ENCODE results near the gene DYRK3.

Gene DYRK3

DNA sequence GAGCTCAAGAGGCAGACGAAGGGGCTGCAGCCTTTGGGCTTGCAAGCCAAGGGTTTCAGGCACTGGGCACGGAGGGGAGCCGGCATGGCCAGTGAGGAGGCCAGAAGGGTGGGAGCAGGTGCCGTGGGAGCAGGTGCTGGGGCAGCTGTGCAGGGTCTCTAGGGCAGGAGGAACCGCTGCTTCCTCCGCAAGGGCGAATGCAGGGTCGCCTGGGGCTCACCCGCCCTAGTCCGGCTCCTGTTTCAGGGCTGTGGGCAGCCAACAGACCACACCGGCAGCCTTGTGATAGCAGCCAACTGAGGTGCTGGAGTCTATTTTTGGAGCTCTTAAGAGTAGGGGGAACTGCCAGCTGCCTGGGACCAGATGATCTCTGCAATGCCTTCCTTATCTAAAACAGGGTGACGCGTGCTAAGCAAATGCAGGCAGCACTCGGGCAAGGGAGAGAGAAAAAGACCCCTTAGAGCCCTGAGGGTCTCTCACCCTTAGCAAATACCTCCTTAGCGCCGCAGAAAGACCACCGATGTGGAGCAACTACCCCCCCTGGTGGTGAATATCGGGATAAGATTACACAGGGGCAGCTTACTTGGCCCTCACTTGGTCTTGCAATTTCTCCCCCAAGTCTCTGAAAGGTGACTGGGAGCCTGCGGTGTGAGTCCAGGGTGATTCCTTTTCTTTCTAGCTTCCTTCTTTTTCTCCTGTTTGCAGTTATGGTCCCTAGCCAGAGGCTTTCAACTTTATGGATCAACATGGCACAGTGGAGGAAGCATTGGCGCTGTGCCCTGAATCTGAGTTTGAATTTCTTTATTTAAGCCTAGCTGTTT, 28.7 kb downstream of the DYRK3 start:
- Histone ChIP-seq H3K27me3 (ENCODE audit: control insufficient read depth in 1 of 2, insufficient read depth in 2 of 2, low read length in 2 of 2) (no peaks in the 10 kb centered on the region), H3K9ac (ENCODE audit: low read length) (no peak overlapping the region), H3K9me3 (ENCODE audit: low read length) (no peaks in the 10 kb centered on the region), H3K27ac (ENCODE audit: low read depth, low read length) (peak overlapping the region; percentile 24), H3K4me1 (ENCODE audit: insufficient read depth, low read length) (peaks cover 14% of the 10 kb centered on the region), H3K36me3 (ENCODE audit: insufficient read depth, low read length) (no peaks in the 10 kb centered on the region), H3K4me3 (ENCODE audit: low read depth in 1 of 2, low read length in 2 of 2) (peak overlapping the region; percentile 26 to 39)

- no peaks in the 10 kb centered on the region for H3K9me3 ChIP-seq (ENCODE audit: low read length)
- H3K27ac ChIP-seq (ENCODE audit: low read depth, low read length), result no peak overlapping the region
- H3K27me3 ChIP-seq (ENCODE audit: control insufficient read depth in 1 of 2, insufficient read depth in 2 of 2, low read length in 2 of 2), result no peaks in the 10 kb centered on the region
- H3K36me3 ChIP-seq (ENCODE audit: insufficient read depth, low read length), result no peaks in the 10 kb centered on the region
- peaks cover 14% of the 10 kb centered on the region for H3K4me1 ChIP-seq (ENCODE audit: insufficient read depth, low read length)
- no peak overlapping the region for H3K9ac ChIP-seq (ENCODE audit: low read length)
- peak overlapping the region in 1 of 2 donors; percentile 39 for H3K4me3 ChIP-seq (ENCODE audit: low read depth in 1 of 2, low read length in 2 of 2)
Measured at GRCh38 chr1:206664740-206665139, 29.4 kb downstream of the DYRK3 start.

DNA sequence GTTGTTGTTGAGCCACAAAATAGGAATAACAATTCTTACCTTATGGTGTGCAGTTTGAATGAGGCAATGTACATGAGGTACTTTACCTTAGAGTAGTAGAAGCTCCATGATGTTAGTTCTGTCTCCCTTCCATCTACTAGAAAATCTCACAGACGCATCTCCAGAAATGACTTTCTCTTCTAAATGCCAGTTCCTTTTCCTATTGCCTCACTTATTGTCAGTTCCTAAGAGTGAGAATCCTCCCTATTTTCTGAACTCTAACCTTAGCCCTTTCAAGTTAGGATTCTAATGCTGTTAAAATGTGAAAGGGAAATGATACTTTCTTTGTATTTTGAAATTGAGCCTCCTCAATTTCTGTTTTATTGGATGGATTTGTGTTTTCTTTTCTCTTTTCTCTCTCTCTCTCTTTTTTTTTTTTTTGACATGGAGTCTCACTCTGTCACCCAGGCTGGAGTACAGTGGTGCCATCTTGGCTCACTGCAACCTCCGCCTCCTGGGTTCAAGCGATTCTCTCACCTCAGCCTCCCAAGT, 30.8 kb downstream of the DYRK3 start:
- Histone ChIP-seq H3K27ac (ENCODE audit: low read depth, low read length) (no peak overlapping the region), H3K4me3 (ENCODE audit: low read depth in 1 of 2, low read length in 2 of 2) (no peak overlapping the region), H3K9ac (ENCODE audit: low read length) (no peak overlapping the region), H3K27me3 (ENCODE audit: control insufficient read depth in 1 of 2, insufficient read depth in 2 of 2, low read length in 2 of 2) (no peaks in the 10 kb centered on the region), H3K4me1 (ENCODE audit: insufficient read depth, low read length) (peaks cover 14% of the 10 kb centered on the region), H3K9me3 (ENCODE audit: low read length) (no peaks in the 10 kb centered on the region), H3K36me3 (ENCODE audit: insufficient read depth, low read length) (no peaks in the 10 kb centered on the region)

- no peaks in the 10 kb centered on the region for H3K27me3 ChIP-seq (ENCODE audit: control insufficient read depth in 1 of 2, insufficient read depth in 2 of 2, low read length in 2 of 2)
- no peaks in the 10 kb centered on the region for H3K36me3 ChIP-seq (ENCODE audit: insufficient read depth, low read length)
- H3K4me1 ChIP-seq (ENCODE audit: insufficient read depth, low read length), result peaks cover 14% of the 10 kb centered on the region
- no peaks in the 10 kb centered on the region for H3K9me3 ChIP-seq (ENCODE audit: low read length)
- no peak overlapping the region for H3K9ac ChIP-seq (ENCODE audit: low read length)
- H3K27ac ChIP-seq (ENCODE audit: low read depth, low read length), result no peak overlapping the region
- H3K4me3 ChIP-seq (ENCODE audit: low read depth in 1 of 2, low read length in 2 of 2), result no peak overlapping the region
Measured at GRCh38 chr1:206666954-206667665, 31.8 kb downstream of the DYRK3 start.

- Histone ChIP-seq H3K36me3 (ENCODE audit: insufficient read depth, low read length) (no peaks in the 10 kb centered on the region), H3K27ac (ENCODE audit: low read depth, low read length) (no peak overlapping the region), H3K27me3 (ENCODE audit: control insufficient read depth in 1 of 2, insufficient read depth in 2 of 2, low read length in 2 of 2) (no peaks in the 10 kb centered on the region), H3K9me3 (ENCODE audit: low read length) (no peaks in the 10 kb centered on the region), H3K4me3 (ENCODE audit: low read depth in 1 of 2, low read length in 2 of 2) (no peak overlapping the region), H3K9ac (ENCODE audit: low read length) (no peak overlapping the region), H3K4me1 (ENCODE audit: insufficient read depth, low read length) (peaks cover 26% of the 10 kb centered on the region)
Measured at GRCh38 chr1:206668351-206668750, 33.0 kb downstream of the DYRK3 start.

DNA sequence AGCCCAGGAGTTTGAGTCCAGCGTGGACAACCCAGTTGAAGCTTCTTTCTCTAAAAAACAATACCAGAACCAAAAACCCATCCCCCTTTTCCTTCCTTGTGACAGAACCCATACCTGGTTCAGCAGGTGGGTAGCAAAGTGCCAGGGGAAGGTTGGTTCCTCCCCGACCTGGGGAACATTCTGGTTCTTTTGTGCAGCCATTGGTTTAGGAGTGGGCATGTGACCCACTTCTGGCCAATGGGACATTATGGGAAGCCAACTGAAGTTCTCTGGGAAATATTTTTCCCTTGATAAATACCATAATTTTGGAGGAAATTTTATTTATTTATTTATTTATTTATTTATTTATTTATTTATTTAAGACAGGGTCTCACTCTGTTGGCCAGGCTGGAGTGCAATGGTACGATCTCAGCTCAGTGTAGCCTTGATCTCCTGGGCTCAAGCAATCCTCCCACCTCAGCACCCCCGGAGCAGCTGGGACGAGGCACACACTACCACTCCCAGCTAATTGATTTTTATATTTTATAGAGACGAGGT, 33.6 kb downstream of the DYRK3 start:
- no peak overlapping the region for H3K4me3 ChIP-seq (ENCODE audit: low read depth in 1 of 2, low read length in 2 of 2)
- no peak overlapping the region for H3K27ac ChIP-seq (ENCODE audit: low read depth, low read length)
- no peaks in the 10 kb centered on the region for H3K9me3 ChIP-seq (ENCODE audit: low read length)
- H3K9ac ChIP-seq (ENCODE audit: low read length), result no peak overlapping the region
- H3K27me3 ChIP-seq (ENCODE audit: control insufficient read depth in 1 of 2, insufficient read depth in 2 of 2, low read length in 2 of 2), result no peaks in the 10 kb centered on the region
- H3K4me1 ChIP-seq (ENCODE audit: insufficient read depth, low read length), result peaks cover 26% of the 10 kb centered on the region
- no peaks in the 10 kb centered on the region for H3K36me3 ChIP-seq (ENCODE audit: insufficient read depth, low read length)

DNA sequence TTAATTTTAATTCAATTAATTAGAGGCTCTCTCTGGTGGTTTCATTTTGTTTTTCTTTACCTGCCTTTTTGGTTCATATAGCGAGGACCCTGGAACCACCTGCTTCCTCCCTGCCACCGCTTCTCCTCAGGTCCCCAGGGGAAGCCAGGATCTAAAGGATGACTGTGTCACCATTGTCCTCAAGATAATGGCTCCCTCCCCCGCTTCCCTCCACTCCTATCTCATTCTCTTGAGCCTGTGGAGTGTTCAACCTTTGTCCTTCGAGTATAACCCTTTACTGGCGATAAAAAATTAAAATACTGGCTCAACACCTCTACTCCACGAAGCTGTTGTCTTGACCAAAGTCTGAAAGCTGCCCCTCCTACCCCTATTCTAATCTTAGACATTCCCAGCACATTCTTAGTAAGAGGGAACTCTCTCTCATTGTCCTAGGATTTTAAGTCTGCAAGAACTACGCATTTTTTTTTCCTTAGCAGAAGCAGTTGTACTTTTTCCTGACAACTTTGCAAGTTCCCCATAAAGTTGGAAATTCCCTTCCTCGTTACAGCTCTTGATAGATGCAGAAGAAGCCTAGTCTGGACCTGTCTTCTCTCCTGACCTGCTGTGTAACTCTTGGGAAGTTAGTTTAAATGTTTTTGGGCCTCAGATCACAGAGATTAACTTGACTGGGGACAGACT, 36.8 kb downstream of the DYRK3 start:
- H3K27ac ChIP-seq (ENCODE audit: low read depth, low read length), result peak overlapping the region; percentile 4
- no peak overlapping the region for H3K4me3 ChIP-seq (ENCODE audit: low read depth in 1 of 2, low read length in 2 of 2)
- H3K27me3 ChIP-seq (ENCODE audit: control insufficient read depth in 1 of 2, insufficient read depth in 2 of 2, low read length in 2 of 2), result no peaks in the 10 kb centered on the region
- H3K9ac ChIP-seq (ENCODE audit: low read length), result no peak overlapping the region
- H3K4me1 ChIP-seq (ENCODE audit: insufficient read depth, low read length), result peaks cover 38% of the 10 kb centered on the region
- H3K9me3 ChIP-seq (ENCODE audit: low read length), result no peaks in the 10 kb centered on the region
- no peaks in the 10 kb centered on the region for H3K36me3 ChIP-seq (ENCODE audit: insufficient read depth, low read length)

DNA sequence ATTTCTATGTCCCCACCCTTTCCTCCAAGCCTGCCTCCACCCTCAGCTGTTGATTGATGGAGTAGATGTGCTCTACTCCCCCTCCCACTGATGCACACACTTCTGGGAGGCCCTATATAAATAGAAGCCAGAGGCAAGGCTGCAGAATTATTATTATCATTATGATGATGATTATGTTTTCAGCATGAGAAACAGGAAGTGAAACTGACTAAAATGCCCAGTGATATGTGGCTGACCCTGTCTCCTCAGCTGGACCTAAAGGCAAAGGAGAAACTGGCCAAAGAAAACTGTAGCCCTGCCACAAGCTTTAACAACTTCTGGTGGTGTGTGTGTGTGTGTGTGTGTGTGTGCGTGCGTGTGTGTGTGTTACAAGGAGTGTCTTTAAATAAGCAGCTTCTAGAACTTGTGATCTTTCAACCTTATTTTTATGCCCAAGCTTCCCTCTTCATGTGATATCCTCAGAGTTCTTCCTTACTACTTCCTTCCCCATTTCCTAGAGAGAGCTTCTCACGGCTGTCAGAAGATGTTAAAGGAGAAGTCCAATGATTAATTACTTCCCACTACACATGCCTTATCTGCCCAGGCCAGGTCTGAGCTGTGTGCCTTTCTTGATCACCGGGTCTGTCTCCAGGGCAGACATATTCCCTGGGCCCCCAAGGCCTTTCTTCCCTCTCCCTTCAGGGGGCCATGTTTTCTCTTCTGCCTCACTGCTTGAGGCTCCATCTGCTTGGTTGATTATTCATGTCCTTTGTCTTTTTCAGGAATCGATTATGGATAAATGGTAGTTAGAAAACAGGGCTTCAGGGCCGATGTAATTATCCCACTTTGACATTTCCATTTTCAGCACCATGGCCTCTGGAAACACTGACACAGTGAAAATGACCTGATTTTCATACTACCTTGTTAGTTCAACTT, 37.8 kb downstream of the DYRK3 start:
- H3K9me3 ChIP-seq (ENCODE audit: low read length), result no peaks in the 10 kb centered on the region
- no peak overlapping the region for H3K4me3 ChIP-seq (ENCODE audit: low read depth in 1 of 2, low read length in 2 of 2)
- H3K36me3 ChIP-seq (ENCODE audit: insufficient read depth, low read length), result no peaks in the 10 kb centered on the region
- peaks cover 38% of the 10 kb centered on the region for H3K4me1 ChIP-seq (ENCODE audit: insufficient read depth, low read length)
- H3K9ac ChIP-seq (ENCODE audit: low read length), result no peak overlapping the region
- H3K27ac ChIP-seq (ENCODE audit: low read depth, low read length), result peak overlapping the region; percentile 4
- H3K27me3 ChIP-seq (ENCODE audit: control insufficient read depth in 1 of 2, insufficient read depth in 2 of 2, low read length in 2 of 2), result no peaks in the 10 kb centered on the region

DNA sequence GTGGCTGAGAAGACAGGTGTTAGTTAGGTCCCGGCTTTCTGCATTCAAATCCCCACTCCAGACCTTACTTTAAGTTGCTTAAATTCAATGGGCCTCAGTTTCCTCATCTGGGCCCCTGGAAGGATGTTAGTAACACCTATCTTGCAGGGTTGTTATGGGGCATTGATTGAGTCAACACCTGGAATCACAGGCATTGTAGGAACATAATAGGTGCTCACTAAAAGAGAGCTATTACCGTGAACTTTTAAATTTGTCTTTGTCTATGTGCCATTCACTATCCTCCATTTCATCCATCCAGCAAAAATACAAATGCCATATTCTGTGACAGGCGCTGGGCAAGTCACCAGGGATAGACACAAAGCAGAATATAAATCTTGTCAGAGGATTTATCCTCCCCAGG, 38.9 kb downstream of the DYRK3 start:
- no peak overlapping the region for H3K9ac ChIP-seq (ENCODE audit: low read length)
- H3K9me3 ChIP-seq (ENCODE audit: low read length), result no peaks in the 10 kb centered on the region
- H3K36me3 ChIP-seq (ENCODE audit: insufficient read depth, low read length), result no peaks in the 10 kb centered on the region
- no peaks in the 10 kb centered on the region for H3K27me3 ChIP-seq (ENCODE audit: control insufficient read depth in 1 of 2, insufficient read depth in 2 of 2, low read length in 2 of 2)
- H3K4me1 ChIP-seq (ENCODE audit: insufficient read depth, low read length), result peaks cover 38% of the 10 kb centered on the region
- no peak overlapping the region for H3K4me3 ChIP-seq (ENCODE audit: low read depth in 1 of 2, low read length in 2 of 2)
- H3K27ac ChIP-seq (ENCODE audit: low read depth, low read length), result peak overlapping the region; percentile 63

GRCh38 chr1:206674745-206675175, 39.4 kb downstream of the DYRK3 start:
- peaks cover 38% of the 10 kb centered on the region for H3K4me1 ChIP-seq (ENCODE audit: insufficient read depth, low read length)
- H3K4me3 ChIP-seq (ENCODE audit: low read depth in 1 of 2, low read length in 2 of 2), result no peak overlapping the region
- no peaks in the 10 kb centered on the region for H3K27me3 ChIP-seq (ENCODE audit: control insufficient read depth in 1 of 2, insufficient read depth in 2 of 2, low read length in 2 of 2)
- no peaks in the 10 kb centered on the region for H3K36me3 ChIP-seq (ENCODE audit: insufficient read depth, low read length)
- H3K27ac ChIP-seq (ENCODE audit: low read depth, low read length), result peak overlapping the region; percentile 79
- no peak overlapping the region for H3K9ac ChIP-seq (ENCODE audit: low read length)
- H3K9me3 ChIP-seq (ENCODE audit: low read length), result no peaks in the 10 kb centered on the region

Data from muscle layer of colon (tissue), 2 donors.